ENCODE data around the gene REX1BD.
A peak's percentile ranks its signal among the peaks of the same experiment; 100 is the strongest.

Gene REX1BD

GRCh38 chr19:18603958-18604819 lies 15.6 kb downstream of the REX1BD start:
- no peak for DNase-seq

GRCh38 chr19:18604820-18605159 lies 16.2 kb downstream of the REX1BD start:
- DNase-seq, result no peak

GRCh38 chr19:18605196-18605545 lies 16.6 kb downstream of the REX1BD start:
- DNase-seq, result no peak

- no peak for DNase-seq
These were observed 17.1 kb downstream of the REX1BD start for GRCh38 chr19:18605546-18606280.

GRCh38 chr19:18606281-18607225 lies 18.0 kb downstream of the REX1BD start, which contains the start of gene CRLF1:
CRLF1 (minus strand) TSS chr19:18606799; CDS start chr19:18606656, 143 bp downstream.
- no peak for DNase-seq

- DNase-seq, result no peak
These were observed 18.9 kb downstream of the REX1BD start for GRCh38 chr19:18607226-18608101.

- no peak for DNase-seq
These were observed 19.7 kb downstream of the REX1BD start for GRCh38 chr19:18608102-18608804.

GRCh38 chr19:18608805-18609716 lies 20.5 kb downstream of the REX1BD start:
- no peak for DNase-seq

- DNase-seq, result no peak
These were observed 21.1 kb downstream of the REX1BD start for GRCh38 chr19:18609717-18610051.

- no peak for DNase-seq
These were observed 21.6 kb downstream of the REX1BD start for GRCh38 chr19:18610245-18610555.

GRCh38 chr19:18610556-18611326 lies 22.1 kb downstream of the REX1BD start:
- peak; percentile 72 for DNase-seq

- DNase-seq, result peak; percentile 72
These were observed 22.9 kb downstream of the REX1BD start for GRCh38 chr19:18611327-18612050.

GRCh38 chr19:18612051-18612771 lies 23.6 kb downstream of the REX1BD start:
- DNase-seq, result no peak

- DNase-seq, result no peak
These were observed 24.4 kb downstream of the REX1BD start, which contains the start of gene TMEM59L for GRCh38 chr19:18612772-18613588. TMEM59L (plus strand) TSS chr19:18612870; CDS start chr19:18612959, 89 bp downstream.

GRCh38 chr19:18613589-18614234 lies 25.1 kb downstream of the REX1BD start:
- DNase-seq, result no peak

- DNase-seq, result no peak
These were observed 27.4 kb downstream of the REX1BD start for GRCh38 chr19:18616023-18616422.

GRCh38 chr19:18617562-18617961 lies 29.0 kb downstream of the REX1BD start:
- no peak for DNase-seq

Measured in islet precursor cell (in vitro differentiated cells).